HT1080 (cell line): ENCODE results near the gene MAGI2. TPM values are rescaled to one million over a fixed set of nuclear protein-coding genes. Genes with fewer than 3 reads are reported as not detected.

ENCODE experiments used
- DNase-seq: peaks from one replicate; pipeline ENCODE4 v3.0.0-alpha.2; 2015; ENCODE audit warnings: low read depth
- total RNA-seq: library from RNA; depleted of rRNA; stranded (reverse); fragments of >200 nt; shearing (Covaris generic); gene quantifications from 2 replicates; pipeline ENCODE4 v1.2.3, GENCODE V29; 2014

Gene MAGI2
- total RNA-seq, 1 experiment from 2014 or later: 0.39 TPM

- no peak for DNase-seq
These were observed 1066.9 kb downstream of the MAGI2 start for GRCh38 chr7:78386520-78386919.

- DNase-seq: no peak
These were observed 1070.2 kb downstream of the MAGI2 start for GRCh38 chr7:78383096-78383880.

DNA sequence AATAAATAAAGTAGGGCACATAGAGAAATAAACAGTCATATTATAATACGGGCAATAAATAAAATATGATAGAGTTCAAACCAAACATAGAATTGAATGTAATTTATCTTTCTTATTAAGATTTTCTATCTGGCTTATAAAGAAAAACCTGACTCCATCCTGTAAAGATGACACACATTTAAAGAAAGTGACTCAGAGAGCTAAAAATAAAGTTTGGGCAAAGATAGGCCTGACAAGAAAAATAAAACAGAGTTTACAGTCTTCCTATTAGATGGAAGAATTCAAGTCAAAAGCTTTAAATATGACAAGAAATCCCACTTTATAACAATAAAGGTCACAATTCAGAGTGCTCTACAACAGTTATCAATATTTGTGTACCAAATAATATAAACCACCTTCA lies 1074.3 kb downstream of the MAGI2 start:
- peak; percentile 10 for DNase-seq

DNA sequence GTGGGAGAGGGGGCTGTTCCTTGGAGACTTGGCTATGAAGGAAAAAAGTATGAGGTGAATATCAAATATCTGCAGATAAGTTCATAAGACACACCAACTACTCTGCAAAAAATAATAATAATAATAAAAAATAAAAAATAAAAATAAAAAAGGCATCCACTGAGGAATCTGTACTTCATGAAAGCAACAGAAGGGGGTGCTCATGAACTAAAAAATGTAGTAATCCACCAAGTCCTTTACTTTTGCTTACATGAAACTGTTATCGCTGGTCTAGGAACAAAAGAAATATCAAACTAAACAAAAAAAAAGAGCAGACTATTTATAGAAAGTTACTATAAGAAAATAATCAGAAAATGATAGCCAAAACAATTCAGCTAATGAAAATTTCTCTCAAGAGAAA lies 1075.9 kb downstream of the MAGI2 start:
- DNase-seq: no peak

DNA sequence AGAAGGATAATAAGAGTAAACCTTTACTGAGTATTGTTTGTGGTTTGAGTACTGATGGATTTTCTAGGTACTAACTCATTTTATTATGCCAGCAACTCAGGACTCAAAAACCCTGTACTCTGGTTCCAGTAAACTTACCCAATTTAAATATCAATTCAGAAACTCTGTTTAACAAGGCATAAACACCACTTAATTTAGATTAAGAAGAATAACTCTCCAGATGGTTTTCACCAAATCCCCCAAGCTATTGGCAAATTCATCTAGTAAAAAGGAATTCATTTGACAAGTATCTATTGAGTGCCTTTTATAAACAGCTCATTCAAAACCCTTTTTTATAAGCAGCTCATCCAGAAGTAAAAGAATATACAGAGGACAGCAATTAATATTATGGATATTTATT lies 1082.5 kb downstream of the MAGI2 start:
- DNase-seq: no peak

- DNase-seq: no peak
These were observed 1084.7 kb downstream of the MAGI2 start for GRCh38 chr7:78368771-78369170.

DNA sequence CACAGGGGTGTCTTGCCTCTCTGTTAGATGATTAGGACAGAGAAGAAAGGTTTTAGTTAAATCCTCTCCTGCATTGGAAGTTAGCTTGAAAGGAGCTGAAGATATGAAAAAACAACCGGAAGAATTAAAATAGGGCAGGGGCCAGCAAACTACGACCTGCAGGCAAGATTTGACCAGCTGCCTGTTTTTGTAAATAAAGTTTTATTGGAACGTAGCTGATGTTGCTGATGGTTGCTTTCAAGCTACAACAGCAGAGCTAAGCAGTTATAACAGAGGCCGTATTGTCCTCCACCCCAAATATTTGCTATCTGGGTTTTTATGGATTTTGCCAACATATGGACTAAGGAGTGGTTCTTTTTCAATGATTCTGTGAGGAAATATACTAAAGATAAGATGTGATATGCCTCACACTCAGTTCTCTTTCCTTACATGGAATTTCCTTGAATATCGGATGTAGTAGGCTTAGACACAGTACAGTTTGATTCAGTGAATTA lies 1086.1 kb downstream of the MAGI2 start:
- DNase-seq: no peak

DNA sequence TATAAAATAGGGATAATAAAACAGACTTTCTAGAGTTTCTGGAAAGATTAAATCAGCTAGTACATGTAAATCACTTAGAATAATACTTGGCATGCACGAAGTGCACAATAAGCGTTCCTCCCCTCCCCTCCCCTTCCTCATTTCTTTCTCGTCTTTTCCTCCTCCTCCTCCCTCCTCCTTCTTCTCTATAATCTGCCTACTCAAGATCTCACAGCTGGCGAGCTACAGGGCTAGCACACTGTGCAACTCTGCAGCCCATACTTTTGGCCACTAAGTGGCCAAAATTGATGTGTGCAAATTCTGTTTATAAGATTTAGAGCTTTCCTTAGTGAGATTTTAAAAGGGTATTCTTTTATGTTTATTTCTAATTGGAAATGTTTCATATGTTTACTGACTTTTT lies 1089.6 kb downstream of the MAGI2 start:
- DNase-seq: no peak

DNA sequence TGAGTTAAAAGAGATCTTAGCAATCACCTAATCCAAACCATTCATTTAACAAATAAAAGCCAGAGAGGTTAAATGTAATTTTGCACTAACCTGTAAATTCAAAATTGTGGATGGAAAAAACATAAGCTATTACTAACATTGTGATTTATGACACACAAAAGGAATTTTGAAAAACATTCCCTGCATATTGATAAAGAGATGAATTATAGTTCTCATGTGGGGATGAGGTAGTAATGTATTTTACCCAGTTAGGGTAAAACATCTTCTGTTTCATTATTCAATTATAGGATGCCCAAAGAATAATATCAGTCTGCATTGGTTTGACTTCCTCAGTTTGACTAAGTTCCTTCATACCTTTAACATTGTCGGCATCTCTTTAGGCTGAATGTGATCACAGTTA lies 1093.6 kb downstream of the MAGI2 start:
- DNase-seq: no peak

DNA sequence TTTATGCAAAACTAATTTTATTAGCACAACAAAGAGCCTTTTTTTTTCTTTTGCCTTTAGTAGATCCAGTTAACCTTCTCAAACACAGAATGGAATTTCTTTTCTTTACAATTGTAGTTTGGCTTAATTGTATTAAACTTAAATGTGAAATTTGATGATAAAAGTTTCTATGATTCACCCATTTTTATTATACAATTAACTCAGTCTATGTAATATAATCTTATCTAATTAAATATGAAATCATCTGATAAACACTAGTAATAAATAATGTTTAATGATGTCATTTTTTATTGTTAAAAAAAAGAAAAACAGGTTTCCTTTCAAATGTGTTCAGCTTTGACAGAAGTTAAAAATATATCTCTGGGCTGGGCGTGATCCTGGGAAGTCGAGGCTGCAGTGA lies 1095.8 kb downstream of the MAGI2 start:
- DNase-seq: no peak

DNA sequence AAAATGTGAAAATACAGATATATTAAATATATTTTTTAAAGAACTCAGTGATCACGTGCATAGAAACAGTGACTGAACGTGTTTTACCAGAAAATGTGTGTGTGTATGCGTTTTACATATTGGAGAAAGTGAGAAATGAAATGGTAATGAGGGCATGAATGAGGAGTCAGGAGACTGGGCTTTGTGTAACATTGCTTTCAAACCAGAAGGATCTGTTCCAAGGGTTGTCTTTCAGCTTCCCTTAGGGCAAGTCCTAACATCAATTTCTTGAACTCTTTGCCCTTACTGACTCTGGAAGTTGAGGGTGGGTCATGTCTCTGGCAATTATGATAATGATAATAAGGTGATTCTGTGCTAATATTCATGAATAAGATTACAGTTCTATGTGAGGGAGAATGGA lies 1097.6 kb downstream of the MAGI2 start:
- no peak for DNase-seq

GRCh38 chr7:78350926-78351325 lies 1102.5 kb downstream of the MAGI2 start:
- DNase-seq: no peak

GRCh38 chr7:78350391-78350790 lies 1103.1 kb downstream of the MAGI2 start:
- no peak for DNase-seq

DNA sequence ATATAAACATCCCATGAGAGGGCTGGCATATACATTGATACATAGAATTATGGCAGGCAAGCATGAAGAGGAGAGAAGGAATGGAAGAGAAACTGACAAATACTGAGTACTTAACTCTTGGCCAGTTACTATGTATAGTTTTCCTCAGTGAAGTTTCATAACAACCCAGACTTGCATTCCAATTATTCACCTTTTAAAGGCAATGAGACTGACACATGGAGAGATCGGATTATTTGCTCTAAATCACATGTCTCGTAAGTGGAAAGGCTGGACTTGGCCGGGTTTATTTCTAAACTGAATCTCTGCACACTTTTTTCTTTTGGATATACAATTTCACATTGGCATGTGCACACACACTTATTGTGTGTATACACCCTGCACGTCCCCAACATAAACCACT lies 1106.6 kb downstream of the MAGI2 start:
- DNase-seq: no peak

GRCh38 chr7:78345979-78346378 lies 1107.5 kb downstream of the MAGI2 start:
- no peak for DNase-seq

- DNase-seq: no peak
These were observed 1108.1 kb downstream of the MAGI2 start for GRCh38 chr7:78345293-78345911.

DNA sequence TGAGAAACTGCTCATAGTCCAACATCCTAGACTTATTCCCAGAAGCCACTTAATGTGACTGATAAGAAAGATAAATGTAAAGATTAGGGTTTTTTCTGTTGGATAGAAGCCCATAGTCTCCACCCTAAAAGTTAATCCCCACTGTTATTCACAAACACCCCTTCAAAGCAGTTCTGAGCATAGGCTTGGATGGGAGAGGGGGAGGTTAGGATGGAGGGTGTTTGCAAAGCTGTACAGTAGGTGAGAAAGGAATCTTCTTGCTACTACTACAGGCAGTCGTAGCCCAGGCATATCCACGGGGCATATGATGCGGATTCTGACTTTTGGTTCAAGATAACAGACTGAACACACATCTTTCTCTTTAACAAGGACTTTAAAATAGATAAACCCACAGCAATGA lies 1119.0 kb downstream of the MAGI2 start:
- no peak for DNase-seq

DNA sequence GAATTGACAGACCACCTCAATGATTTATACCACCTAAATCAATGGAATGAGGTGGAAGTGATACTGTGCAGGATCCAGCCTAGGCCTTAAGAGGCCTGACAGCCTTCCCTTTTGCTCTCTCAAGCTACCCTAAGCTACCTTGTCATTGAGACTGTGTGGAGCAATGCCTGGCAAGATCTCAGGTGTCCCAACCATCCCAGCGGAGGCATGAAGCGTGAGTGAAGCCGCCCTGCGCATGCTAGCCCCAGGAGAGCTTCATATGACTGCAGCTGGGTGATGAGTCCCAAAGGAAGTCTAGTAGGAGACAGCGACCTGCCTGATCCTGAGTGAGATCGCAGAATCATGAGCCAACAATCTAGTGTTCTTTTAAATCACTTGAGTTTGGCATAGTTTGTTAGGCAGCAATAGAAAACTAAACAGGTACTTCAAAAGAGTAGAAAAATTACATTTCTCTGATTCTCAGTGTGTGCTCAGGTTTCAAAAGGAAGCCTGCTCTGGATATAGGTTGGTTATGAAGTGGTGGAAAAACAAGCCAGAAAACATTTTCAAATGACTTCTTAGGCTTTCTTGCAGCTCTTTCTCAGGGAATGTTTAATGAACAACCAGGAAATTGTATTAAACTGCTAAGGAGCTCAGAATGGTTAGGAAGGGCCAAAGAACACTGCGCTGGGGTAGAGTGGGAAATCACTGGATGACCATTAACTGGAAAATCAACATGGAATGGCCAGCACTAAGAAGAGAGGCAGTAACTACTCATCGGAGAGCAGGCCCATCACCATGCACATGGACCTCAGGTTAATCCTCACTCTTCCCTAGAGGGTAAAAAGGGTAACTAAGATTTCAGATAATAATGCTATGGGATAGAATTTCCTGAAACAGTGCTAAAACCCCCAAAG lies 1119.7 kb downstream of the MAGI2 start:
- DNase-seq: no peak

DNA sequence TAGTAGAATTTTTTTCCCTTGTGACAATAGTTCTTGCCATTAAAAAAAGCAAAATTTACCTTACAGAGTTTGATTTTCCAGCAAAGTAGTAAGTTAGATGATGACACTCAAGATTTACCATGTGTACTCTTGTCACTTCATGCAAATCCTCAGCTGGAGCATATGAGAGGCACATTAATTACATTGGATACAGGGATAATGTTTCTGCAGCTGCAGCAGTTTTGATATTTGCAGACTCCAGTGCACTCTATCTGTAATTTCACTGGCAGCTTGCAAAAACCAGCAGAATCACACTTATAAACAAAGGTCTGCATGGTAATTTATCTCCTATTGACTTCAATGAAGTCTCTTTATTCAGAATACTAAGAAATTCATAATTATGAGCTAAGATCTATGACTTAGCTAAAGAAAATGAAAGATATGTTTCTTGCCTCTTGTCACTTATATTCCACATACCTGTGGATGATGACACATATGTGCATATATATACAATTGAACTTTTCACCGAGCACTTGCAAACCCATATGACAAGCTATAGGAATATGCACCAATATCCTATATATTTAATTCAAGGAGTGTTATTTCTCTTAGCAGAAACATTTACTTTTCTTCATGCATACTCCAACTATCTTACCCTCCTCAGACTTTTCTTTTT lies 1124.3 kb downstream of the MAGI2 start:
- no peak for DNase-seq

DNA sequence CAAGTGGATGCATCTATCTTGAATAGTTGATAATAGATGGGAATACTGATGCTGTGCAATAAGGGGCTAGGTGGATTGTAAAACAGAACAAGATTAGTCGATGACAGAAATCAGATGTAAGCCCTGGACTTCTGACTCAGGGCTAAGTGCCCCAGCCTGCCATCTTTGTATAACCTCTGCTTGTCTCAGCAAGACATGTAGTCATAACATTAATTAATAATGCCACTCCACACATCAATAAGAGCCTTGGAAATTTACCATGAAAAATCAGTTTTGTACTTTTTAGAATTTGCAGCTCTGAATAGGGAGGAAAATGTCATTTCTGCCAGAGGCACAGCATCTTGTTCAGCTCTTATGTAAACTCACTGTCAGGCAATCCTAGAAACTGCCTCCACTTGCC lies 1125.7 kb downstream of the MAGI2 start:
- DNase-seq: no peak

DNA sequence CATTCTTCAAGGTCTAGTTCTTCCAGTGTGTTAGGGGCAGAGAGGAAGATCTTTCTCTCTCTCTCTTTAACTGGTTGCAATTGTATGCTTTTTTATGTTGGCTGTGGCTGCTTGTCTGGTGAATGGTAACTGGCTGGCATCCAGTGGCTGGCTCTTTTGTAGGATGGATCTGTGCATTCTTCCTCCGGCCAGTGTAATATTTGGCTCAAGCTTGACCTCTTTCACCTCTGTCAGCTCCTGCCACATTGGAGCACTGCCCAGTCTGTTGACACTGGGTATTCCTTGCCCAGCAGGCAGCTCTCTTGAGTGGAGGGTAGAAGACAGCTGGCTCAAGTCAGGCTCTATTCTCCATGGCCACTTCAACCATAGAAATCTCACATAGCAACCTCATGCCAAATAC lies 1126.6 kb downstream of the MAGI2 start:
- no peak for DNase-seq
